ENCODE data around the gene NIBAN1. TPM values are rescaled to one million over a fixed set of nuclear protein-coding genes. Genes with fewer than 3 reads are reported as not detected.

NIBAN1 gene
- total and polyA plus RNA-seq, 9 of the 15 experiments (the other 6 are each of a cell fraction or from before 2014, with no cell fraction given), result 1.5 to 26.6 (median 16.2) TPM

DNA sequence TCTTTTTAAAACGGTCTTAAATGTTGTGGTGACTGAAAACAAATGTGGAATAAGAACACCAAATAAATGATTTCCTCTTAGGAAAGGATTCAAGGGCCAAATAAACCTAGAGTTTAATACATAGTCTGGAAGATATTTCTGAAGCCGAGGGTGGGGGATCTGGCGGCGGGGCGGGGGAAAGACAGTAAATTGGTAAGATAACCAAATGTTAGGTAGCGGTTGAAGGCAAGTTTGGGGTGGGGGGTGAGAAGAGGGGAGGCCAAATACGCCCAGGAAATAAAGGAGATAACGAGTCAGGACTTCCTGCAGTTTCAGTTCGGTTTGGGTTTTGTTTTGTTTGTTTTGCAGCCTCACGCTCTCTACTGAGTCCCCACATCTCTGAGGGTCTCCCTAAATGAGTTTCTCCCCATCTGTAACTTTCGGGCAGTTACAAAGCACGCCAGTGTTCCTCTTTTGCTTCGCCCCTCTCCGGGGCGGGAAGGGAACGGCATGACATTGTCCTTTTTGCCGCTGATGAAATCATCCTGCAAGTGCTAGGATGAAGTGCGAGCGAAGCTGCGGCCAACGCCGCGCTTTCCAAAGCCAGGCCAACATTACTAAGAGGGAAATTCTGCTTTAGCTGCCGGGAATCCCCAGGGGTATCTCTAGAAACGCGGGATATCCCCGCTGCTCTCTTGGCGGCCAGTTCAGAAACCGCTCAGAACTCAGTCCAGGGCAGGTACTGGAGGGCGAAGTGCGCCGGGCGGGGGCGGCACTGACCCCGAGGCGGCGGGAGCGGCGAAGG is 844 bp downstream of the NIBAN1 start (continued):
- peak; percentile 22; the same call in 1 of the 2 replicates for TF ChIP-seq ZNF12 (CRISPR knock-in tag; IDR thresholded peaks at IDR 0.05)
- TF ChIP-seq ESRRA (IDR thresholded peaks at IDR 0.05; ENCODE audit: borderline replicate concordance, low read depth), result peak; percentile 49
- TF ChIP-seq MAZ (CRISPR knock-in tag; conservative IDR thresholded peaks at IDR 0.05 in 1 of 2, IDR thresholded peaks at IDR 0.05 in 1 of 2), result peak; percentile 11 to 77; a peak in 2 of 4 replicates
- no peak for TF ChIP-seq RFX5 (IDR thresholded peaks at IDR 0.05; ENCODE audit: low read depth, low read length)
- no peak for TF ChIP-seq HMGN3 (IDR thresholded peaks at IDR 0.05; ENCODE audit: borderline replicate concordance, extremely low read depth, insufficient read length, low read depth, low read length)
- TF ChIP-seq BACH1 (tag; IDR thresholded peaks at IDR 0.05), result peak; percentile 56; the same call in 1 of the 2 replicates
- TF ChIP-seq SMARCA4 (IDR thresholded peaks at IDR 0.05), result peak; percentile 88
- peak; percentile 88 for TF ChIP-seq SMARCE1 (IDR thresholded peaks at IDR 0.05)
- peak; percentile 72; the same call in 1 of the 2 replicates for TF ChIP-seq HDAC2 (IDR thresholded peaks at IDR 0.05)
- TF ChIP-seq, protein P1, sequence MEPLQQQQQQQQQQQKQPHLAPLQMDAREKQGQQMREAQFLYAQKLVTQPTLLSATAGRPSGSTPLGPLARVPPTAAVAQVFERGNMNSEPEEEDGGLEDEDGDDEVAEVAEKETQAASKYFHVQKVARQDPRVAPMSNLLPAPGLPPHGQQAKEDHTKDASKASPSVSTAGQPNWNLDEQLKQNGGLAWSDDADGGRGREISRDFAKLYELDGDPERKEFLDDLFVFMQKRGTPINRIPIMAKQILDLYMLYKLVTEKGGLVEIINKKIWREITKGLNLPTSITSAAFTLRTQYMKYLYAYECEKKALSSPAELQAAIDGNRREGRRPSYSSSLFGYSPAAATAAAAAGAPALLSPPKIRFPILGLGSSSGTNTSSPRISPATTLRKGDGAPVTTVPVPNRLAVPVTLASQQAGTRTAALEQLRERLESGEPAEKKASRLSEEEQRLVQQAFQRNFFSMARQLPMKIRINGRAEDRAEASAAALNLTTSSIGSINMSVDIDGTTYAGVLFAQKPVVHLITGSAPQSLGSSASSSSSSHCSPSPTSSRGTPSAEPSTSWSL (CRISPR knock-in tag; IDR thresholded peaks at IDR 0.05; ENCODE audit: borderline replicate concordance), result no peak
- TF ChIP-seq ZSCAN32 (CRISPR knock-in tag; IDR thresholded peaks at IDR 0.05), result peak; percentile 89
- TF ChIP-seq ZNF217 (CRISPR knock-in tag; IDR thresholded peaks at IDR 0.05), result no peak
- no peak for TF ChIP-seq CBX8 (IDR thresholded peaks at IDR 0.05; ENCODE audit: borderline replicate concordance, extremely low read depth, low read depth, low read length, poor library complexity, severe bottlenecking)
- TF ChIP-seq PML (IDR thresholded peaks at IDR 0.05; ENCODE audit: low read length), result no peak; the same call in 1 of the 2 replicates
- TF ChIP-seq, protein P2, sequence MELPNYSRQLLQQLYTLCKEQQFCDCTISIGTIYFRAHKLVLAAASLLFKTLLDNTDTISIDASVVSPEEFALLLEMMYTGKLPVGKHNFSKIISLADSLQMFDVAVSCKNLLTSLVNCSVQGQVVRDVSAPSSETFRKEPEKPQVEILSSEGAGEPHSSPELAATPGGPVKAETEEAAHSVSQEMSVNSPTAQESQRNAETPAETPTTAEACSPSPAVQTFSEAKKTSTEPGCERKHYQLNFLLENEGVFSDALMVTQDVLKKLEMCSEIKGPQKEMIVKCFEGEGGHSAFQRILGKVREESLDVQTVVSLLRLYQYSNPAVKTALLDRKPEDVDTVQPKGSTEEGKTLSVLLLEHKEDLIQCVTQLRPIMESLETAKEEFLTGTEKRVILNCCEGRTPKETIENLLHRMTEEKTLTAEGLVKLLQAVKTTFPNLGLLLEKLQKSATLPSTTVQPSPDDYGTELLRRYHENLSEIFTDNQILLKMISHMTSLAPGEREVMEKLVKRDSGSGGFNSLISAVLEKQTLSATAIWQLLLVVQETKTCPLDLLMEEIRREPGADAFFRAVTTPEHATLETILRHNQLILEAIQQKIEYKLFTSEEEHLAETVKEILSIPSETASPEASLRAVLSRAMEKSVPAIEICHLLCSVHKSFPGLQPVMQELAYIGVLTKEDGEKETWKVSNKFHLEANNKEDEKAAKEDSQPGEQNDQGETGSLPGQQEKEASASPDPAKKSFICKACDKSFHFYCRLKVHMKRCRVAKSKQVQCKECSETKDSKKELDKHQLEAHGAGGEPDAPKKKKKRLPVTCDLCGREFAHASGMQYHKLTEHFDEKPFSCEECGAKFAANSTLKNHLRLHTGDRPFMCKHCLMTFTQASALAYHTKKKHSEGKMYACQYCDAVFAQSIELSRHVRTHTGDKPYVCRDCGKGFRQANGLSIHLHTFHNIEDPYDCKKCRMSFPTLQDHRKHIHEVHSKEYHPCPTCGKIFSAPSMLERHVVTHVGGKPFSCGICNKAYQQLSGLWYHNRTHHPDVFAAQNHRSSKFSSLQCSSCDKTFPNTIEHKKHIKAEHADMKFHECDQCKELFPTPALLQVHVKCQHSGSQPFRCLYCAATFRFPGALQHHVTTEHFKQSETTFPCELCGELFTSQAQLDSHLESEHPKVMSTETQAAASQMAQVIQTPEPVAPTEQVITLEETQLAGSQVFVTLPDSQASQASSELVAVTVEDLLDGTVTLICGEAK (IDR thresholded peaks at IDR 0.05), result peak; percentile 61
- TF ChIP-seq, protein P2 (CRISPR knock-in tag; IDR thresholded peaks at IDR 0.05), result no peak

All from K562 (cell line).